Caco-2 (cell line): ENCODE data around the gene RGS6. TPM values are rescaled to one million over a fixed set of nuclear protein-coding genes. Genes with fewer than 3 reads are reported as not detected.

Source experiments
- BruUV-seq: library from RNA; stranded (reverse); fragments of 400-500 nt; replicated peaks from 2 replicates; lab custom pipeline; 2021; lab: Mats Ljungman, UMichigan
- CTCF ChIA-PET: fragments of 300-600 bp; sonication (Branson Sonifier 250); formaldehyde crosslinking; loops from one replicate; lab custom pipeline; 2022; ENCODE audit warnings: antibody characterized with exemption; lab: Charles Lee
- POLR2A ChIA-PET: fragments of 300-600 bp; sonication (Branson Sonifier 250); formaldehyde crosslinking; loops from one replicate; lab custom pipeline; 2022; ENCODE audit warnings: antibody characterized with exemption; lab: Charles Lee
- DNase-seq, 2 experiments: peaks; one replicate each; pipeline versions ENCODE4 v3.0.0 to v3.0.0-alpha.2; 2020 to 2022
- H3K27me3 ChIP-seq: replicated peaks from 2 replicates; pipeline ENCODE4 v1.6.0; 2011; ENCODE audit warnings: low read length; ENCODE audit not compliant: control insufficient read depth, insufficient read depth
- H3K36me3 ChIP-seq: 2 replicates; pipeline ENCODE4 v1.5.1; 2011; ENCODE audit warnings: low read length; ENCODE audit not compliant: control insufficient read depth, insufficient read depth
- H3K4me1 ChIP-seq: fragments of 250-450 bp; sonication (Bioruptor Pico); 2 replicates; pipeline ENCODE4 v1.5.1; 2020; ENCODE audit warnings: mild to moderate bottlenecking
- H3K4me3 ChIP-seq: 2 replicates; pipeline ENCODE4 v1.5.1; 2011; ENCODE audit warnings: low read depth, mild to moderate bottlenecking, control low read depth, low read length
- H3K9me3 ChIP-seq: fragments of 250-450 bp; sonication (Bioruptor Pico); 2 replicates; pipeline ENCODE4 v1.5.1; 2020; ENCODE audit warnings: mild to moderate bottlenecking, moderate library complexity
- H3K27ac Mint-ChIP-seq: one replicate; pipeline ENCODE4 v1.8.0; 2022; ENCODE audit warnings: mixed read lengths; ENCODE audit not compliant: unreplicated experiment
- H3K27me3 Mint-ChIP-seq: one replicate; pipeline ENCODE4 v1.8.0; 2022; ENCODE audit warnings: mixed read lengths; ENCODE audit not compliant: insufficient read depth, unreplicated experiment
- H3K36me3 Mint-ChIP-seq: one replicate; pipeline ENCODE4 v1.8.0; 2022; ENCODE audit warnings: mild to moderate bottlenecking, mixed read lengths; ENCODE audit not compliant: insufficient read depth, unreplicated experiment
- H3K4me1 Mint-ChIP-seq: one replicate; pipeline ENCODE4 v1.8.0; 2022; ENCODE audit warnings: low read depth, mixed read lengths; ENCODE audit not compliant: unreplicated experiment
- H3K4me3 Mint-ChIP-seq: one replicate; pipeline ENCODE4 v1.8.0; 2022; ENCODE audit warnings: mild to moderate bottlenecking, moderate library complexity, mixed read lengths; ENCODE audit not compliant: unreplicated experiment
- H3K9me3 Mint-ChIP-seq: one replicate; pipeline ENCODE4 v1.8.0; 2022; ENCODE audit warnings: mixed read lengths; ENCODE audit not compliant: unreplicated experiment
- CTCF ChIP-seq, 2 experiments: fragments of 200-600 bp in 1 of 2; IDR thresholded peaks; 1 replicate in 1 of 2; 2 replicates in 1 of 2; pipeline versions ENCODE4 v1.5.1 to v1.8.0; 2011 to 2022; ENCODE audit warnings: antibody characterized with exemption in 1 of 2, control low read depth in 1 of 2, inconsistent platforms in 1 of 2, low read depth in 1 of 2, low read length in 1 of 2, mild to moderate bottlenecking in 1 of 2, moderate library complexity in 1 of 2; ENCODE audit not compliant: insufficient read depth in 1 of 2, severe bottlenecking in 1 of 2, unreplicated experiment in 1 of 2
- intact Hi-C: fragments of 100-400 bp; cut with micrococcal nuclease; formaldehyde crosslinking; loops from one replicate; pipeline ENCODE4 v1.10.0; 2022; ENCODE audit not compliant: unreplicated experiment
- total RNA-seq: library from RNA; stranded (reverse); gene quantifications from 2 replicates; pipeline ENCODE4 v1.2.3, GENCODE V29; 2022

Gene RGS6
- total RNA-seq, 1 experiment from 2014 or later = not detected

DNA sequence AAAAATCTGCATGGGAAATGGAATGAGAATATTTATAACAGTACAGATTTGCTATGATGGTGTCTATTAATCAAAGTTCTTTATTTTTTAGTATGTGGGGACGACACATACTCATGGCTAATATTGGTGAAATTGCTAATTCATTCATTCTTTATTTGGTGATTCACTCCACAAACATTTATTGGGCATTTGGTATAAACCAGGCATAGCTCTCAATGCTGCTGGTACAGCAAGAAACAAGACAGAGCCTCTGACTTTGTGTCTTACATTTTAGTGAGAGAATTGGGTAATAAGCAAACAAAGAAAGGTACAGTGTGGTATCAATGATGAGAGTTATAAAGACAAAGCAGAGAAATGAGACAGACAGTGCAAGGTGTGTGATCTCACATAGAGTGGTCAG, 129.5 kb downstream of the RGS6 start:
- ChIA-PET CTCF (no interaction called here), POLR2A (no interaction called here)
- Histone ChIP-seq H3K4me3 (no peak overlapping the region), H3K9me3 (no peaks in the 10 kb centered on the region), H3K4me1 (no peaks in the 10 kb centered on the region), H3K27me3 (no peaks in the 10 kb centered on the region), H3K36me3 (no peaks in the 10 kb centered on the region)
- H3K27ac Mint-ChIP-seq = no peak overlapping the region
- H3K4me3 Mint-ChIP-seq = no peak overlapping the region
- H3K27me3 Mint-ChIP-seq = peaks cover 13% of the 10 kb centered on the region
- no TSS peak for BruUV-seq
- no peaks in the 10 kb centered on the region for H3K9me3 Mint-ChIP-seq
- H3K36me3 Mint-ChIP-seq = no peaks in the 10 kb centered on the region
- no peaks in the 10 kb centered on the region for H3K4me1 Mint-ChIP-seq
- intact Hi-C loops = no loop called here
- DNase-seq = no peak
- TF ChIP-seq CTCF (IDR thresholded peaks at IDR 0.05; ENCODE audit: insufficient read depth in 1 of 2, low read depth in 1 of 2, low read length in 1 of 2, severe bottlenecking in 1 of 2, unreplicated experiment in 1 of 2) = no peak

DNA sequence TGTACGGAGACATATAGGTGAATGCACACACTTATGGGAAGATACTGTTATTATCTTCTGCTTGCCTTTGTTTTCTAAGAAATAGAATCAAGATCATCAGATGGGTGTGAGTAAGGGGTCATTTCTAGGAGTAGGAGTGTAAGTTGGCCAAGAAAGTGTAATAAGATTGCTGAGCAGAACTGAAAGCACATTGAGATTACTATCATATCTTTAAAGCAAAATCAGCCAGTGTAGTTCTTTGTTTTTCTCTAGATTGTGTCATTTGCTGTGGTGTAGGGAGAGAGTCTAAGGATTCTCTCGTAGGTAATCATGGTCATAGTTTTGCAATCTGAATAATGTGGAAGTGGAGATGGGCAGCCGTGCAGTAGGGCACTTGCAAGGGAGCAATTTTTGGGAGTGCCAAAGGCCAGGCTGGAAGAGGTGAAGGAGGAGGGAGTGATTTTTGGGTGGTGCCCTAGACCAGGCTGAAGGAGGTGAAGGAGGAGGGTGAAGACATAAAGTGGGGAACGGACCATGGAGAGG, 131.6 kb downstream of the RGS6 start:
- BruUV-seq = no TSS peak
- Histone ChIP-seq H3K4me3 (no peak overlapping the region), H3K27me3 (no peaks in the 10 kb centered on the region), H3K9me3 (no peaks in the 10 kb centered on the region), H3K36me3 (no peaks in the 10 kb centered on the region), H3K4me1 (no peaks in the 10 kb centered on the region)
- DNase-seq = no peak
- intact Hi-C loops = no loop called here
- ChIA-PET CTCF (no interaction called here), POLR2A (no interaction called here)
- Mint-ChIP-seq H3K9me3 (no peaks in the 10 kb centered on the region), H3K4me3 (no peak overlapping the region), H3K27ac (no peak overlapping the region), H3K27me3 (peaks cover 13% of the 10 kb centered on the region), H3K36me3 (no peaks in the 10 kb centered on the region), H3K4me1 (no peaks in the 10 kb centered on the region)
- TF ChIP-seq CTCF (IDR thresholded peaks at IDR 0.05; ENCODE audit: insufficient read depth in 1 of 2, low read depth in 1 of 2, low read length in 1 of 2, severe bottlenecking in 1 of 2, unreplicated experiment in 1 of 2) = no peak

DNA sequence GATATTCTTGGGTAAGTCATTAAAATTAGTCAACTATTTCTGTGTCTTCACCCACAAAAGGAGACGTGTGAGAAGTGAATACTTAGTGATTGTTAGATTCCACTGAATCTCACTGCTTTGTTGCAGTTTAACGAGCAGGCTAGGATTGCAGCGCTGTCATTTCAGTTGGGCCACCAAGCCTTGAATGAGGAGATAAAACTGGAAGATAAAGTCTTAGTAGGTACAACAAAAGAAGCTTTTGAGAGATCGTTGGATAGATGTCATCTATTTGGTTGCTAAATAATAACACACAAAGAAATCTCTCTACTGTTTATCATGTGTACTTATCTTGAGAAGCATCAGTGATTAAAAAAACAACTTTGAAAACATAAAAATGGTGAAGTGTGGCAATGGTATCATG, 132.3 kb downstream of the RGS6 start:
- H3K27me3 ChIP-seq = no peaks in the 10 kb centered on the region
- no peak overlapping the region for H3K4me3 ChIP-seq
- Mint-ChIP-seq H3K9me3 (no peaks in the 10 kb centered on the region), H3K27me3 (peaks cover 13% of the 10 kb centered on the region), H3K36me3 (no peaks in the 10 kb centered on the region), H3K4me1 (no peaks in the 10 kb centered on the region), H3K27ac (no peak overlapping the region), H3K4me3 (no peak overlapping the region)
- intact Hi-C loops = no loop called here
- DNase-seq = no peak
- H3K9me3 ChIP-seq = no peaks in the 10 kb centered on the region
- ChIA-PET POLR2A (no interaction called here), CTCF (no interaction called here)
- no peaks in the 10 kb centered on the region for H3K36me3 ChIP-seq
- no TSS peak for BruUV-seq
- H3K4me1 ChIP-seq = no peaks in the 10 kb centered on the region
- TF ChIP-seq CTCF (IDR thresholded peaks at IDR 0.05; ENCODE audit: insufficient read depth in 1 of 2, low read depth in 1 of 2, low read length in 1 of 2, severe bottlenecking in 1 of 2, unreplicated experiment in 1 of 2) = no peak
